Keratinocyte (primary cell): ENCODE measurements around the gene PIK3CB. TPM values are rescaled to one million over a fixed set of nuclear protein-coding genes. Genes with fewer than 3 reads are reported as not detected.

ENCODE experiments used
- DNase-seq: peaks from one replicate; pipeline ENCODE4 v3.0.0-alpha.2; 2011; ENCODE audit warnings: low read depth, missing footprints, low spot score
- FAIRE-seq: peaks from 2 replicates; lab custom pipeline; 2011; peaks lifted over from hg19 to GRCh38; lab: Jason Lieb, UNC
- H2AFZ ChIP-seq: 2 replicates; pipeline ENCODE4 v1.6.0; 2012; ENCODE audit warnings: low read length, control low read depth, inconsistent platforms; ENCODE audit not compliant: control insufficient read depth
- H3K27ac ChIP-seq: 2 replicates; pipeline ENCODE4 v1.5.1; 2011; ENCODE audit warnings: low read length; ENCODE audit not compliant: control insufficient read depth, insufficient read depth
- H3K27me3 ChIP-seq: 3 replicates; pipeline ENCODE4 v1.6.0; 2011; ENCODE audit warnings: low read length; ENCODE audit not compliant: control insufficient read depth, insufficient read depth; ENCODE audit errors: extremely low read depth
- H3K36me3 ChIP-seq, 2 experiments: 2 replicates in 1 of 2; 3 replicates in 1 of 2; pipeline ENCODE4 v1.5.1; 2011; ENCODE audit warnings: low read length in 2 of 2, mild to moderate bottlenecking in 1 of 2; ENCODE audit not compliant: control insufficient read depth in 2 of 2, insufficient read depth in 2 of 2; ENCODE audit errors: extremely low read depth in 1 of 2
- H3K4me1 ChIP-seq: 3 replicates; pipeline ENCODE4 v1.5.1; 2011; ENCODE audit warnings: low read length; ENCODE audit not compliant: control insufficient read depth, insufficient read depth; ENCODE audit errors: extremely low read depth
- H3K4me2 ChIP-seq: 3 replicates; pipeline ENCODE4 v1.6.0; 2011; ENCODE audit warnings: low read depth, low read length; ENCODE audit not compliant: control insufficient read depth, insufficient read depth; ENCODE audit errors: extremely low read depth
- H3K4me3 ChIP-seq, 3 experiments: fragments of 200-600 bp in 1 of 3; sonication (generic) in 1 of 3; 2 replicates in 2 of 3; 3 replicates in 1 of 3; pipeline ENCODE4 v1.5.1; 2011 to 2016; ENCODE audit warnings: low read length in 3 of 3, mild to moderate bottlenecking in 3 of 3, control low read depth in 2 of 3, inconsistent platforms in 1 of 3, low read depth in 1 of 3, mixed read lengths in 1 of 3, mixed run types in 1 of 3, moderate library complexity in 1 of 3; ENCODE audit not compliant: control insufficient read depth in 2 of 3, insufficient read depth in 2 of 3; ENCODE audit errors: extremely low read depth in 1 of 3
- H3K79me2 ChIP-seq: 2 replicates; pipeline ENCODE4 v1.6.0; 2012; ENCODE audit warnings: low read length; ENCODE audit not compliant: control insufficient read depth, insufficient read depth
- H3K9ac ChIP-seq: 3 replicates; pipeline ENCODE4 v1.6.0; 2011; ENCODE audit warnings: low read length; ENCODE audit not compliant: control insufficient read depth, insufficient read depth; ENCODE audit errors: extremely low read depth
- H3K9me1 ChIP-seq: 3 replicates; pipeline ENCODE4 v1.6.0; 2011; ENCODE audit warnings: low read length; ENCODE audit not compliant: control insufficient read depth, insufficient read depth; ENCODE audit errors: extremely low read depth
- H3K9me3 ChIP-seq: 2 replicates; pipeline ENCODE4 v1.5.1; 2012; ENCODE audit warnings: low read depth, low read length; ENCODE audit not compliant: control insufficient read depth
- H4K20me1 ChIP-seq: 3 replicates; pipeline ENCODE4 v1.6.0; 2011; ENCODE audit warnings: low read length; ENCODE audit not compliant: control insufficient read depth, insufficient read depth; ENCODE audit errors: extremely low read depth
- EZH2 ChIP-seq: IDR thresholded peaks from one replicate; pipeline ENCODE4 v1.6.1; 2012; ENCODE audit warnings: inconsistent platforms, mild to moderate bottlenecking, low read length, moderate library complexity
- dilution Hi-C: fragments of 300-500 bp; cut with MboI; formaldehyde crosslinking; loops from one replicate; pipeline ENCODE4 v1.7.0; 2020; ENCODE audit warnings: low sequenced_read_pairs; ENCODE audit not compliant: extremely low pct_ligation_motif_present
- polyA plus RNA-seq, 5 experiments: library from polyadenylated mRNA; depleted of rRNA in 3 of 5; stranded (reverse) in 3 of 5; stranded (forward) in 1 of 5; unstranded in 1 of 5; fragments of >200 nt; gene quantifications; 1 replicate in 1 of 5; 2 replicates in 3 of 5; 3 replicates in 1 of 5; pipeline versions ENCODE4 v1.2.1 to v1.2.3, GENCODE V29; 2011 to 2012; ENCODE audit warnings: missing spikeins in 2 of 5, low read depth in 1 of 5, low replicate concordance in 1 of 5
- TF ChIP-seq, protein P1 (sequence below), 3 experiments: IDR thresholded peaks in 1 of 3; conservative IDR thresholded peaks in 1 of 3; optimal IDR thresholded peaks in 1 of 3; 2 replicates in 2 of 3; 3 replicates in 1 of 3; pipeline versions ENCODE3 to v1.5.1; 2011; ENCODE audit warnings: low read length in 3 of 3, mild to moderate bottlenecking in 3 of 3, moderate library complexity in 2 of 3, control low read depth in 1 of 3, inconsistent platforms in 1 of 3; ENCODE audit not compliant: insufficient read depth in 2 of 3; ENCODE audit errors: extremely low read depth in 1 of 3

The PIK3CB gene
- polyA plus RNA-seq, 1 donor (not counting 4 experiments of a cell fraction or from before 2014, with no cell fraction given), result 19.9 TPM

DNA sequence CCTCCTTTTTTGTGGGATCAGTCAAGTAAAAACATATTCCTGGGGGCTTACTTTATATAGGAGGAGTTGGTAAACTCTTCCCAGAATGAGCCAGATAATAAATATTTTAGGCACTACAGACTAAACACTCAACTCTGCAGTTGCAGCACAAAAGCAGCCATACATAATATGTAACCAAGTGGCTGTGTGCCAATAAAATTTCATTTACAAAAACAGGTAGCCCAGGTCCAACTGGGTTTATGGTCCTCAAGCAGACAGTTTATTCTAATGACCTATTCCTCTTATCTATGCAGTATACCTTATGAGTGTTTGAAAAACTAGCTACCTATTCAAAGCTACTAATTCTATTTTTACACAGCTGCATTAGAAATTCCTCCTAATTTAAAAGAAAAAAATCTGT is 164.3 kb downstream of the PIK3CB start:
- no peak for DNase-seq
- TF ChIP-seq, protein P1, sequence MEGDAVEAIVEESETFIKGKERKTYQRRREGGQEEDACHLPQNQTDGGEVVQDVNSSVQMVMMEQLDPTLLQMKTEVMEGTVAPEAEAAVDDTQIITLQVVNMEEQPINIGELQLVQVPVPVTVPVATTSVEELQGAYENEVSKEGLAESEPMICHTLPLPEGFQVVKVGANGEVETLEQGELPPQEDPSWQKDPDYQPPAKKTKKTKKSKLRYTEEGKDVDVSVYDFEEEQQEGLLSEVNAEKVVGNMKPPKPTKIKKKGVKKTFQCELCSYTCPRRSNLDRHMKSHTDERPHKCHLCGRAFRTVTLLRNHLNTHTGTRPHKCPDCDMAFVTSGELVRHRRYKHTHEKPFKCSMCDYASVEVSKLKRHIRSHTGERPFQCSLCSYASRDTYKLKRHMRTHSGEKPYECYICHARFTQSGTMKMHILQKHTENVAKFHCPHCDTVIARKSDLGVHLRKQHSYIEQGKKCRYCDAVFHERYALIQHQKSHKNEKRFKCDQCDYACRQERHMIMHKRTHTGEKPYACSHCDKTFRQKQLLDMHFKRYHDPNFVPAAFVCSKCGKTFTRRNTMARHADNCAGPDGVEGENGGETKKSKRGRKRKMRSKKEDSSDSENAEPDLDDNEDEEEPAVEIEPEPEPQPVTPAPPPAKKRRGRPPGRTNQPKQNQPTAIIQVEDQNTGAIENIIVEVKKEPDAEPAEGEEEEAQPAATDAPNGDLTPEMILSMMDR (optimal IDR thresholded peaks at IDR 0.05 in 1 of 3, IDR thresholded peaks at IDR 0.05 in 1 of 3, conservative IDR thresholded peaks at IDR 0.05 in 1 of 3; ENCODE audit: extremely low read depth in 1 of 3, insufficient read depth in 2 of 3, low read length in 3 of 3), result no peak
- TF ChIP-seq EZH2, result no peak
- Histone ChIP-seq H3K27me3 (no peaks in the 10 kb centered on the region), H3K27ac (no peak overlapping the region), H3K4me2 (no peak overlapping the region), H4K20me1 (no peaks in the 10 kb centered on the region), H3K9me1 (no peaks in the 10 kb centered on the region), H3K9ac (no peak overlapping the region), H3K9me3 (peaks cover 3% of the 10 kb centered on the region), H3K79me2 (no peaks in the 10 kb centered on the region), H3K36me3 (peaks cover 4% of the 10 kb centered on the region in 2 experiments), H3K4me1 (peaks cover 10% of the 10 kb centered on the region), H2AFZ (no peak overlapping the region), H3K4me3 (no peak overlapping the region)
- dilution Hi-C loops, result no loop called here
- no peak for FAIRE-seq

DNA sequence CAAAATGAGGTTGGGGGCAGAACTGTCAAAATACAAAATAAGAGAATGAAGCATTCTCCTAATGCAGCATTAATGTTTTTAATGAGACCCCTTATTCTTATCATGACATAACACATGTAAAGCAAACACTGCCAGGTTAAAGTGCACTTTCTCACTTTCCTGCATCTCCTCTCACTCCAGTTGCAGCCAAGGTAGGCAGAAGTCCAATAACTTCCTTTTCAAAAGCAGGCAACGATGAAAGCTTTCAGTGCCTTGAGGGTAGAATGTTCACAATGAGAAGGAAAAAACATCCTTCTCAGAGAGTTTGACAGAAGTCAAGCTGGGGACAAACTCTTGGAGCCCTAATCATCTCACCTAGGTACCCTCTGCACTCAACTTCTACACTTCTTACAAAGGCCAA is 166.6 kb downstream of the PIK3CB start:
- Histone ChIP-seq H3K9me3 (no peaks in the 10 kb centered on the region), H3K4me2 (no peak overlapping the region), H2AFZ (no peak overlapping the region), H3K4me3 (no peak overlapping the region), H3K27me3 (no peaks in the 10 kb centered on the region), H3K27ac (no peak overlapping the region), H3K4me1 (no peaks in the 10 kb centered on the region), H4K20me1 (no peaks in the 10 kb centered on the region), H3K9me1 (no peaks in the 10 kb centered on the region), H3K79me2 (no peaks in the 10 kb centered on the region), H3K36me3 (peaks cover 8 to 9% of the 10 kb centered on the region in 2 experiments), H3K9ac (no peak overlapping the region)
- DNase-seq (no peak), FAIRE-seq (no peak)
- dilution Hi-C loops, result no loop called here
- TF ChIP-seq EZH2, result no peak
- TF ChIP-seq, protein P1 (optimal IDR thresholded peaks at IDR 0.05 in 1 of 3, IDR thresholded peaks at IDR 0.05 in 1 of 3, conservative IDR thresholded peaks at IDR 0.05 in 1 of 3; ENCODE audit: extremely low read depth in 1 of 3, insufficient read depth in 2 of 3, low read length in 3 of 3), result no peak
